Astrocyte of the hippocampus (primary cell): ENCODE measurements around the gene CRABP1.
"Not testable (repeated sequence)": the region's sequence is repeated elsewhere in the genome, so short reads cannot be mapped to it uniquely, and the experiment has no call there.

Experiments used
- DNase-seq: peaks from one replicate; pipeline ENCODE4 v3.0.0; 2011; ENCODE audit warnings: low read depth, low spot score

Gene CRABP1

GRCh38 chr15:78374436-78375393, 34.6 kb downstream of the CRABP1 start:
- no peak for DNase-seq

GRCh38 chr15:78380143-78380542, 40.0 kb downstream of the CRABP1 start:
- DNase-seq: not testable (repeated sequence)

GRCh38 chr15:78382114-78382880, 42.1 kb downstream of the CRABP1 start:
- DNase-seq: no peak

GRCh38 chr15:78384651-78385050, 44.5 kb downstream of the CRABP1 start:
- no peak for DNase-seq

GRCh38 chr15:78387246-78388037, 47.3 kb downstream of the CRABP1 start:
- no peak for DNase-seq

- no peak for DNase-seq
Measured at GRCh38 chr15:78388865-78389264, 48.7 kb downstream of the CRABP1 start.

- DNase-seq: peak; percentile 11
Measured at GRCh38 chr15:78389322-78389721, 49.2 kb downstream of the CRABP1 start.

- no peak for DNase-seq
Measured at GRCh38 chr15:78389738-78390137, 49.6 kb downstream of the CRABP1 start.

GRCh38 chr15:78390242-78390641, 50.1 kb downstream of the CRABP1 start:
- DNase-seq: no peak

- DNase-seq: no peak
Measured at GRCh38 chr15:78390826-78391225, 50.7 kb downstream of the CRABP1 start.

GRCh38 chr15:78391781-78392180, 51.6 kb downstream of the CRABP1 start:
- no peak for DNase-seq

- no peak for DNase-seq
Measured at GRCh38 chr15:78392430-78392829, 52.3 kb downstream of the CRABP1 start.

- no peak for DNase-seq
Measured at GRCh38 chr15:78393137-78393536, 53.0 kb downstream of the CRABP1 start.

- no peak for DNase-seq
Measured at GRCh38 chr15:78394026-78394425, 53.9 kb downstream of the CRABP1 start.

GRCh38 chr15:78394981-78395616, 54.9 kb downstream of the CRABP1 start:
- DNase-seq: no peak

GRCh38 chr15:78396186-78396814, 56.1 kb downstream of the CRABP1 start:
- no peak for DNase-seq

GRCh38 chr15:78396976-78397375, 56.8 kb downstream of the CRABP1 start:
- peak; percentile 13 for DNase-seq

GRCh38 chr15:78397382-78397781, 57.2 kb downstream of the CRABP1 start:
- no peak for DNase-seq
